ENCODE measurements around the gene PLAC8.
A peak's percentile ranks its signal among the peaks of the same experiment; 100 is the strongest.

PLAC8 gene

DNA sequence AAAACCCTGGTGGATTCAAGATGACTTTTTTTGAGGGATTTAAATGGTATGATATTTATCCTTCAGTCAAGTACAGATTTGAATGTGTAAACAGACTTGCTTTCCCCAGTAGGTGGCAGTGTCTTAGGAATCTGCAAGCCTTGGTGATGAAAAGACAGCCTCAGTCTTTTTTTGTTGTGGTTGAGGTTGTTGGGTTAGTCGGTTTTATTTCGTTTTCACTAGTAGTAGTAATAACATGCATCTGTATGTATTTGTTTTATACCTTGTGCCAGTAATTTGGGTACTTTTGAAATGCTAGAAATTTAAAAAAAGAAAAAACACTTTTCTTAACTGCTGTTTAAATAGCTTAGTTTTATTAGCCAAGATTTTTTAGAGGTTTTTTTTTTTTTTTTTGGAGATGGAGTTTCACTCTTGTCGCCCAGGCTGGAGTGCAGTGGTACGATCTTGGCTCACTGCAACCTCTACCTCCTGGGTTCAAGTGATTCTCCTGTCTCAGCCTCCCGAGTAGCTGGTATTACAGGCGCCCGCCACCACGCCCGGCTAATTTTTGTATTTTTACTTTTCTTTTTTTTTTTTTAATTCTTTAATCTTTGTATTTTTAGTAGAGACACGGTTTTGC is 40.3 kb downstream of the PLAC8 start:
- peak; percentile 47 for DNase-seq
- H3K9me3 ChIP-seq (ENCODE audit: severe bottlenecking), result no peaks in the 10 kb centered on the region
- peaks cover 35% of the 10 kb centered on the region for H3K36me3 ChIP-seq
- peak; percentile 66 for TF ChIP-seq CTCF (IDR thresholded peaks at IDR 0.05; ENCODE audit: low read depth, low read length)
- no peaks in the 10 kb centered on the region for H3K27me3 ChIP-seq (ENCODE audit: insufficient read depth, low read depth, severe bottlenecking)
- no peak overlapping the region for H3K27ac ChIP-seq
- H3K4me3 ChIP-seq (ENCODE audit: low read depth, low read length), result no peak overlapping the region

DNA sequence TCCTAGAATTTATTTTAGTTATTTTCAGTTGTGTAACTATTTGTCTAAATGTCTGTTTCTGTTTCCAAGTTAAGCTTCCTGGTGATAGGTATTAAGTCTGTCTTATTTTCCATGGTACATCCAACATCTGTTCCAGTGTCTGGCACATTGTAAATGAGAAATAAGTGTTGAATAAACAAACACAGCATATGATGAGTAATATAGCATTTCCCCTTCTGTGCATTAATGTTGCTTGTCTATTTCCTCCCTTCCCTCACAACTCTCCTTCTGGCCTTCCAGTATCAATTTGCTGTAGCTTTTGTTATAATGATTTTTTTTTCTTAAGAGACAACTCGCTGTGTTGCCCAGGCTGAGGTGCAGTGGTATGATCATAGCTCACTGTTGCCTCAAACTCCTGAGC is 43.4 kb downstream of the PLAC8 start:
- TF ChIP-seq CTCF (IDR thresholded peaks at IDR 0.05; ENCODE audit: low read depth, low read length), result no peak
- Histone ChIP-seq H3K4me3 (ENCODE audit: low read depth, low read length) (no peak overlapping the region), H3K36me3 (peaks cover 59% of the 10 kb centered on the region), H3K9me3 (ENCODE audit: severe bottlenecking) (no peaks in the 10 kb centered on the region), H3K27me3 (ENCODE audit: insufficient read depth, low read depth, severe bottlenecking) (no peaks in the 10 kb centered on the region), H3K27ac (no peak overlapping the region)
- DNase-seq, result no peak

DNA sequence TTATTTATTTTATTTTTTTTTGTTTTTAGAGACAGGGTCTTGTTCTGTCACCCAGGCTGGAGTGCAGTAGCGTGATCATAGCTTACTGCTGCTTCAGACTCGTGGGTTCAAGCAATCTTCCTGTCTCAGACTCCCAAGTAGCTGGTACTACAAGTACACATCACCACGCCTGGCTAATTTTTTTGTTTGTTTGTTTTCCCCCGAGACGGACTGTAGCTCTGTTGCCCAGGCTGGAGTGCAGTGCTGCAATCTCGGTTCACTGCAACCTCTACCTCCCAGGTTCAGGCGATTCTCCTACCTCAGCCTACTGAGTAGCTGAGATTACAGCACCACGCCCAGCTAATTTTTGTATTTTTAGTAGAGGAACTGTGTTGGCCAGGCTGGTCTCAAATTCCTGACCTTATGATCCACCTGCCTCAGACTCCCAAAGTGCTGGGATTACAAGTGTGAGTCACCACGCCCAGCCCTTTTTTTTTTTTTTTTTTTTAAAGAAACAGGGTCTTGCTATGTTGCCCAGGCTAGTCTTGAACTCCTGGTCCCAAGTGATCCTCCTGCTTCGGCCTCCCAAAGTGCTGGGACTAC is 47.4 kb downstream of the PLAC8 start:
- Histone ChIP-seq H3K36me3 (peaks cover 60% of the 10 kb centered on the region), H3K4me3 (ENCODE audit: low read depth, low read length) (no peak overlapping the region), H3K27me3 (ENCODE audit: insufficient read depth, low read depth, severe bottlenecking) (no peaks in the 10 kb centered on the region), H3K27ac (no peak overlapping the region), H3K9me3 (ENCODE audit: severe bottlenecking) (no peaks in the 10 kb centered on the region)
- no peak for DNase-seq
- no peak for TF ChIP-seq CTCF (IDR thresholded peaks at IDR 0.05; ENCODE audit: low read depth, low read length)

GRCh38 chr4:83065266-83065665 is 49.3 kb downstream of the PLAC8 start:
- H3K4me3 ChIP-seq (ENCODE audit: low read depth, low read length), result no peak overlapping the region
- no peaks in the 10 kb centered on the region for H3K9me3 ChIP-seq (ENCODE audit: severe bottlenecking)
- no peak overlapping the region for H3K27ac ChIP-seq
- peaks cover 54% of the 10 kb centered on the region for H3K36me3 ChIP-seq
- no peaks in the 10 kb centered on the region for H3K27me3 ChIP-seq (ENCODE audit: insufficient read depth, low read depth, severe bottlenecking)
- no peak for TF ChIP-seq CTCF (IDR thresholded peaks at IDR 0.05; ENCODE audit: low read depth, low read length)
- DNase-seq, result no peak

GRCh38 chr4:83062739-83063138 is 51.8 kb downstream of the PLAC8 start:
- no peak for DNase-seq

More at GRCh38 chr4:83062739-83063138, 51.8 kb downstream of the PLAC8 start:
- Histone ChIP-seq H3K27me3 (ENCODE audit: insufficient read depth, low read depth, severe bottlenecking) (no peaks in the 10 kb centered on the region), H3K27ac (no peak overlapping the region), H3K36me3 (peaks cover 46% of the 10 kb centered on the region), H3K9me3 (ENCODE audit: severe bottlenecking) (no peaks in the 10 kb centered on the region), H3K4me3 (ENCODE audit: low read depth, low read length) (no peak overlapping the region)
- TF ChIP-seq CTCF (IDR thresholded peaks at IDR 0.05; ENCODE audit: low read depth, low read length), result no peak
